ENCODE measurements around the gene FXYD4.
A peak's percentile ranks its signal among the peaks of the same experiment; 100 is the strongest.
"Not testable (repeated sequence)": the region's sequence is repeated elsewhere in the genome, so short reads cannot be mapped to it uniquely, and the experiment has no call there.

Gene FXYD4

DNA sequence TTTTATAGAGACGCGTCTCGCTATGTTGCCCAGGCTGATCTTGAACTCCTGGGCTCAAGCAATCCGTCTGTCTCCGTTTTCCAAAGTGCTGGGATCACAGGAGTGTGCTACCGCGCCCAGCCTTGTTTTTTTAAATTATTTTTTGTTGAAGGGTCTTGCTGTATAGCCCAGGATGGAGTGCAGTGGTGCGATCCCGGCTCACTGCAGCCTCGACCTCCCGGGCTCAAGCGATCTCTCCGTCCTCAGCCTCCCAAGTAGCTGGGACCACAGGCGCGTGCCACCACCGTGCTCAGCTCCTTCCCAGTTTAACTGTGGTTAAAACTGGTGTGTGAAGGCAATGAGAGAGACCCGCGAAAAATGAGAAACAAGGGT, 48.5 kb downstream of the FXYD4 start:
- no peak for DNase-seq (ENCODE audit: low spot score)

DNA sequence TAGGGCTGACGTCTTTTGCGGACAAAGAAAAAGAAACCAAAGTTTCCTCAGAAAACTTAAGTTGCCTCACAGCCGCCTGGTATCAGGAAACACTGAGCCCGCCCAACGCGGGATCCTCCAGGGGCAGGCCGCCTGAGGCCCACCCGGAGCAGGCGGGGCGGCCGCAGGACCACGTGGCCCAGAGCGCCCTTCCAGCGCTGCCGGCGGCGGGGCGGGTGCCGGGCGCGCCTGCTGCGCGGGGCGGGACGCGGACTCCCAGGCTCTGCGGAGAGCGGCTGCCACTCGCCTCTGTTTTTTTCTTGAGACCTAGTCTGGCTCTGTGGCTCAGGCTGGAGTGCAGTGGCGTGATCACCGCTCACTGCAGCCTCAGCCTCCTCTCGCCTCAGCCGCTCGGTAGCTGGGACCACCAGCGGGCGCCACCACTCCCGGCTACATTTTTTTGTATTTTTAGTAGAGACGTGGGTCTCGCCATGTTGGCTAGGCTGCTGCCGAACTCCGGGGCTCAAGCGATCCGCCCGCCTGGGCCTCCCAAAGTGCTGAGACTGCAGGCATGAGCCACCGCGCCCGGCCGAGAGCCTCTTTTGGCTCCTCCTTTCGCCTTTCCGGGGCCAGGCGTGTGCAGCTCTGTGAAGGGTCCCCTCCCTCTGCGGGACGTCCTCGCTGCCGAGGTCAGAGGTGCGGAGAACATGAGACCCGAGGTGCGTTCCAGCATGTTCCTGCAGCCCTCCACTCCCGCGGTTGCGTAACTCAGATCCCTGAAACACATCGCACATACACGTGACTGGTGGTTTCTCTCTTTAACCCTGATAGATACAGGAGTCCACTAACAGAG, 49.1 kb downstream of the FXYD4 start:
- peak; percentile 89 for DNase-seq (ENCODE audit: low spot score)

DNA sequence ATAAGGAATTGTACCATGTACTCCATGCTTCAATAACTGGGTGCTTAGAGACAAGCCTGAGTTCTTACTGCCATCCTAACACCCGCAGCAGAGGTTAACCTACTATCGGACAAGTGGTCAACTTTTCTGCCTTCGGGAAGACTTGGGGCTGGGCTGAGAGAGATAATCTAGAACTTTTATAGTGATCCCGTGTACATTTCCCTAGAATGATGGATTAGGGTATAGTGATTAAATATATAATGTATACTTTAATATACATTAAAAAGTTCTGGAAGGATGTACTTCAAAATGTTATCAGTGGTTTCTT, 49.7 kb downstream of the FXYD4 start:
- DNase-seq (ENCODE audit: low spot score): no peak

DNA sequence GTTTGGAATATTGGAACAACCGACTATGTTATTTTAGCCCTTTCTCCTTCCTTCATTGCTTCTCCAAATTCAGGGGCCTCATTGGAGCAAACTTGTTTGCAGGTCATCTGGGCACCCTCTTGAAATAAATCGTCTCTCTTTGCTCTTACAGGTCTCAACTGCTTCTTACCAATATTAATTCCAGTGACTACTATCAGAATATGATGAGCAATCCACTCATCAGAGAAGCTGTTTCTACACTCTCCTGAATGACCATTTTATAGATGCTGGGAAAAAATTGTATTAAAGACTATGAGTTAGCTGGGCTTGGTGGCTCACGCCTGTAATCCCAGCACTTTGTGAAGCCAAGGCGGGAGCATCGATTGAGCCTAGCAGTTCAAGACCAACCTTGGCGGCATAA, 50.1 kb downstream of the FXYD4 start:
- no peak for DNase-seq (ENCODE audit: low spot score)

GRCh38 chr10:43421944-43422343, 50.5 kb downstream of the FXYD4 start:
- not testable (repeated sequence) for DNase-seq (ENCODE audit: low spot score)

GRCh38 chr10:43424416-43424815, 53.0 kb downstream of the FXYD4 start:
- DNase-seq (ENCODE audit: low spot score): no peak

All from AG08396 (cell line).